ENCODE results near the gene DAW1. TPM values are rescaled to one million over a fixed set of nuclear protein-coding genes. Genes with fewer than 3 reads are reported as not detected.

DAW1 gene, protein sequence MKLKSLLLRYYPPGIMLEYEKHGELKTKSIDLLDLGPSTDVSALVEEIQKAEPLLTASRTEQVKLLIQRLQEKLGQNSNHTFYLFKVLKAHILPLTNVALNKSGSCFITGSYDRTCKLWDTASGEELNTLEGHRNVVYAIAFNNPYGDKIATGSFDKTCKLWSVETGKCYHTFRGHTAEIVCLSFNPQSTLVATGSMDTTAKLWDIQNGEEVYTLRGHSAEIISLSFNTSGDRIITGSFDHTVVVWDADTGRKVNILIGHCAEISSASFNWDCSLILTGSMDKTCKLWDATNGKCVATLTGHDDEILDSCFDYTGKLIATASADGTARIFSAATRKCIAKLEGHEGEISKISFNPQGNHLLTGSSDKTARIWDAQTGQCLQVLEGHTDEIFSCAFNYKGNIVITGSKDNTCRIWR
- 1.4 and 4.1 TPM in 2 replicates for total RNA-seq

DNA sequence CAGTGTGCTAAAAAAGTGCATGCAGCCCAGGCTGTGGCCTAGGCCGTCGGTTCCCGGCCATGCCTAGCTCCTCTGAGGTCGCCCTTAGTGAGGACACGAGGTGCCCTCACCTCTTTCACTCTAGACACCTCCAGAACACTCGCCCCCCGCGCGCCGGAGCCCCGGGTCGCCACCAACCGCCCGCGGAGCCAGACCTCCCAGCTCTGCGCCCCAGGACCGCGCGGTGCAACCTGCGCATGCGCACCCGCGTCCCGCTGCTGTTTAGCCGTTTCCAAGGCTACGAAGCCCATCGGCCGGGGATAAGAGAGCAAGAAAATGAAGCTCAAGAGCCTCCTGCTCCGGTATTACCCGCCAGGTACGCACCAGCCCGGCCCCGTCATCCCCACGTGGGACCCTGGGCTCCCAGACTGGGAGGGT lies at the start of gene DAW1:
Gene DAW1, plus strand, starts transcription at position 257 of the 417 bp plus-strand sequence. Its CDS starts 59 bp downstream, at position 316.

Other genes starting within 250 kb of the DAW1 start
- gene SCYGR5, start 204.8 kb upstream of the DAW1 start, total RNA-seq: not detected in 2 replicates
- 0.06 and 0.40 TPM in 2 replicates for gene SLC19A3, start 153.6 kb upstream of the DAW1 start, total RNA-seq
- not detected in 2 replicates for gene SCYGR6, start 146.9 kb upstream of the DAW1 start, total RNA-seq
- not detected in 2 replicates for gene SCYGR7, start 143.3 kb upstream of the DAW1 start, total RNA-seq
- gene SCYGR8, start 125.7 kb upstream of the DAW1 start, total RNA-seq: not detected in 2 replicates
- gene CCL20, start 57.8 kb upstream of the DAW1 start, total RNA-seq: not detected in 2 replicates